Activated T-cell treated with anti-CD3 and anti-CD28 coated beads for 1 hour (primary cell): Measurements from ENCODE around the gene STARD10.
"Not testable (repeated sequence)": the region's sequence is repeated elsewhere in the genome, so short reads cannot be mapped to it uniquely, and the experiment has no call there.

Experiments
- DNase-seq: peaks from one replicate; pipeline ENCODE4 v3.0.0-alpha.2; 2020; ENCODE audit warnings: low read depth

STARD10 gene

DNA sequence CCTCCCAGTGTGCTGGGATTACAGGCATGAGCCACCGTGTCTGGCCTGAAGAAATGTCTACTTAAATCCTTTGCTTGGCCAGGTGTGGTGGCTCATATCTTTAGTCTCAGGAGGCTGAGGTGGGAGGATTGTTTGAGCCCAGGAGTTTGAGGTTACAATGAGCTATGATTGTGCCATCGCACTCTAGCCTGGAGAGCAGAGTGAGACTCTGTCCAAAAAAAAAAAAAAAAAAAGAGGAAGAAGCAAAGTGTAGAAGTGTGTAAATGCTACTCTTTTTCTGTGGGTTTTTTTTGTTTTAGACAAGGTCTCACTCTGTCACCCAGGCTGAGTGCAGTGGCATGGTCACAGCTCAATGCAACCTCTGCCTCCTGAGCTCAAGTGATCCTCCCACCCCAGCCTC lies 13.9 kb upstream of the STARD10 start:
- DNase-seq: no peak

DNA sequence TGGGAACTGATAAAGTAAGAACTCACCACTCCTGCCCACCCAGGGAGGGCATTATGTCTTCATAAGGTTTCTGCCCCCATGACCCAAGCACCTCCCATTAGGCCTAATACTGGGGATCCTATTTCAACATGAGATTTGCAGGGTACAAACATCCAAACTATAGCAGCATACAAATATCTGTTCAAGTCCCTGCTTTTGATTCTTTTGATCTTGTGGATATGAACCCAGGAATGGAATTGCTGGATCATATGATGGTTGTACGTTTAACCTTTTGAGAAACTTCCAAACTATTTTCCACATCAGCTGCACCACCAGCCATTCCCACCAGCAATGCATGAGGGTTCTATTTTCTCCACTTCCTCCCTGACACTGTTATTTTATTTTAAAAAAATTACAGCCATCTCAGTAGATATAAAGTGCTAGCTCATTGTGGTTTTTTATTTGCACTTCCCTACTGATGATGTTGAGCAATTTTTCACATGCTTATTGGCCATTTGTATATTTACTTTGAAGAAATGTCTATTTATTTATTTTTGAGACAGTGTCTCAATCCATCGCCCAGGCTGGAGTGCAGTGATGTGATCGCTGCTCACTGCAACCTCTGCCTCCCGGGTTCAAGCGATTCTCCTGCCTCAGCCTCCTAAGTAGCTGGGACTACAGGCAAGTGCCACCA lies 13.3 kb upstream of the STARD10 start:
- DNase-seq: no peak

DNA sequence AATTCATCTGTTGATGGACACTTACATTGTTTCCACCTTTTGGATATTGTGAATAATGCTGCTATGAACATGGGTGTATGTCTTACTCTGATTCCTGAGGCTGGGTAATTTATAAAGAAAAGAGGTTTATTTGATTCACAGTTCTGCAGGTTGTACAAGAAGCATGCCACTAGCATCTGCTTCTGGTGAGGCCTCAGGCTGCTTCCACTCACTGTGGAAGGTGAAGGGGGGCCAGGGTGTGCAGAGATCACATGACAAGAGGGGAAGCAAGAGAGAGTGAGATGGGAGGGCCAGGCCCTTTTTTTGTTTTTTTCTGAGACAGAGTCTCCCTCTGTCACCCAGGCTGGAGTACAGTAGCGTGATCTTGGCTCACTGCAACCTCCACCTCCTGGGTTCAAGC lies 12.5 kb upstream of the STARD10 start:
- DNase-seq: not testable (repeated sequence)

DNA sequence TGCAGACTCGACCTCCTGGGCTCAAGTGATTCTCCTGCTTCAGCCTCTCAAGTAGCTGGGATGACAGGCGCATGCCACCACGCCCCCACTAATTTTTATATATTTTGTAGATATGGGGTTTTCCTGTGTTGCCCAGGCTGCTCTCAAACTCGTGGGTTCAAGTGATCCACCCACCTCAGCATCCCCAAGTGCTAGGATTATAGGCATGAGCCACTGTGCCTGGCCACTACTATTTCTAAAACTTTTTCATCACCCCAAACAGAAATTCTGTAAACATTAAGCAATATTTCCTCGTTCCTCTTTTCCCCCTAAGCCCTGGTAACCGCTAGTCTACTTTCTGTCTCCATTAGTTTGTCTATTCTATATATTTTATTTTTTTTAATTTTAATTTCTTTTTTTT lies 11.4 kb upstream of the STARD10 start:
- DNase-seq: no peak

DNA sequence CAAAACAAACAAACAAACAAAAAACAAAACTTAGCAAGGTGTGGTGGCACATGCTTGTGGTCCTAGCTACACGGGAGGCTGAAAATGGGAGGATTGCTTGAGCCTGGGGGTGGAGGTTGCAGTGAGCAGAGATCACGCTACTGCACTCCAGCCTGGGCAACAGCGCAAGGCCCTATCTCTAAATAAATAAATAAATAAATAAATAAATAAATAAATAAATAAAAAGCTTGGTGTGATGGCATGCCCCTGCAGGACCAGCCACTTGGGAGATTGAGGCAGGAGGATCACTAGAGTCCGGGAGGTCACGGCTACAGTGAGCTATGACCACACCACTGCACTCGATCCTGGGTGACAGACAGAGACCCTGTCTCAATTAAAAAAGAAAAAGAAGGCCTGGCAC lies 9.0 kb upstream of the STARD10 start:
- DNase-seq: no peak

DNA sequence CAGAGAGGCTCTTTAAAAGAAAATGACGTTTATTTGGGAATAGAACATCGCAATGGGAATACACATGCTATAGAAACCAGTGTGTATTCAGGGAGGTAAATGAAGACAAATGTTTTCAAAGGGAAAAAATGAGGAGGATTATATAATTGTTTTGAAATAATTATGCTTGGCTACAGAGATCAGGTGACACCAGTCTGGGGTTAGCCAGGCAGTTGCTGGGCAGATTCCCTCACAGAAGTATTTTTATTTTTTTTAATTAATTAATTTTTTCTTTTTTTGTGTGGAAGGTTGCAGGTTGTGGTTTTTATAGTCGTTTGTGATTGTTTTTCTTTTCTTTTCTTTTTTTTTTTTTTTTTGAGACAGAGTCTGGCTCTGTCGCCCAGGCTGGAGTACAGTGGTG lies 5.6 kb upstream of the STARD10 start:
- no peak for DNase-seq

DNA sequence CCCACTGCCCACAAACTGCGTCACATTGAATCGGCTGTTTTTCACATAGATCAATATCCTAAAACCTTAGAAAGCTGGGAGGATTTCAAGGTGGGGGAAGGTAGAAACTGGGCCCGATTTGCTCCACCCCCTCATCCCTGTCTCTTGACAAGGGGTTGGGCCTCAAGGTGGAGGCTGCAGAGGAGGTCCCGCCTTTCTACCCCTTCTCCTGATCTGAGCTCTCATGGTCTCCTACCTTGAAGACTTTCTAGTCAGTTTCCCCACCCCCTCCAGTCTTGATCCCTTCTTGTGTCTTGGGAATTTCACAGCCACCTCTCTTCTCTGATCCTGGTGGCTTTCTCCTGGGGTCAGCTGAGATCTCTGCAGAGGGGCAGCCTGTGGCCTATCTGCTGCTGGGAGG lies 4.5 kb upstream of the STARD10 start:
- DNase-seq: no peak

DNA sequence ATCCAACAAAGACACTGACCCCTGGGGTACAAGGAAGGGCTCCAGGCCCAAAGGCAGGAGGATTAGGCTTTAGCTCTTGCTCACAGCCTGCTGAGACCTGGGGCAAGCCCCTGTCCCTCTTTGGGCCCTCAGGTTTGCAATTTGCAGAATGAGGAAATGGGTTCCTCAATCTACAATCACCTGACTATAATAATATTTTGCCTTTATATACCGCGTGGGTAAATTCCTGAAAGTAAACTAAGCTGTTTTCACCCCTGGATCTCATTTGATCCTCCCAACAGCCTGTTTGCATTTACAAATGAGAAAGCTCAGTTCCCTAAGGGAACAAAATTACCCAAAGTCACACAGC lies 797 bp downstream of the STARD10 start:
- no peak for DNase-seq

DNA sequence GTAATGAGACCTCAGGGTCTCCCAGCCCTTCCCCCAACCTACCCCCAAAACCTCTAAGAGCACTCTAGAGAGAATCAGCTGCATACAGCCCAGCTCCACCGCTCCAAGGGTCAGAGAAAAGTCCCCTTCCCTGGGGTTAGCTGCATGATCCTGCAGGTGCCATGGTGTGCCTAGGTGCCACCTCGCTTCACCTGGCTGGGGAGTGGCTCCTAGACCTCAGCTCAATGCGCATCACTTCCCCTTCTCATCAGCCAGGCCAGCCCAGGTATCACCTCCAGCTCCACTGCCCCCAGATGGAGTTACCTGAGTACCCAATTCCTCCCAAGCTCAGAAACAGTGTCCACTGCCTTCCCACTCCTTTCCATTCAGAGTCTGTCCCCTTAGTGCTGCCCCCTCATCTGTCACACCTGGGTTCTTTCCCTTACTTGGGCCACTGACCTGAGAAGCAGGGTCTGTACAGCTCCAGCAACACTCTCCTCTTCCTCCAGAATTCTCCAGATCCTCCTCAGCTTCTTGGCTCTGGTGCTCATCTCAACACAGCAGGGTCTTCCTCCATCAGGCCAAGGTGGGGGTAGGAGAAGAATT lies 1.3 kb downstream of the STARD10 start:
- DNase-seq: no peak

DNA sequence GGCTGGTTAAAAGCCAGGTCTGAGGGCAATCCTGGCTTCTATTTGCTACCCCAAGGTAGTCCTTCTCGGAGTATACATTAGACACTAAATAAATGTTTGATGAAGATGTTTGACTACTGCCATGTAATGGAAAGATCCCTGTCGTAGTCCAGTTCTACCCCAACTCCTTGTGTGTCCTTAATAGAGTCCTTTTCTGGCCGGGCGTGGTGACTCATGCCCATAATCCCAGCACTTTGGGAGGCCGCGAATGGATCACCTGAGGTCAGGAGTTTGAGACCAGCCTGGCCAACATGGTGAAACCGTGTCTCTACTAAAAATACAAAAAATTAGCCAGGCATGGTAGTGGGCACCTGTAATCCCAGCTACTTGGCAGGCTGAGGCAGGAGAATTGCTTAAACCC lies 2.6 kb downstream of the STARD10 start:
- DNase-seq: not testable (repeated sequence)

DNA sequence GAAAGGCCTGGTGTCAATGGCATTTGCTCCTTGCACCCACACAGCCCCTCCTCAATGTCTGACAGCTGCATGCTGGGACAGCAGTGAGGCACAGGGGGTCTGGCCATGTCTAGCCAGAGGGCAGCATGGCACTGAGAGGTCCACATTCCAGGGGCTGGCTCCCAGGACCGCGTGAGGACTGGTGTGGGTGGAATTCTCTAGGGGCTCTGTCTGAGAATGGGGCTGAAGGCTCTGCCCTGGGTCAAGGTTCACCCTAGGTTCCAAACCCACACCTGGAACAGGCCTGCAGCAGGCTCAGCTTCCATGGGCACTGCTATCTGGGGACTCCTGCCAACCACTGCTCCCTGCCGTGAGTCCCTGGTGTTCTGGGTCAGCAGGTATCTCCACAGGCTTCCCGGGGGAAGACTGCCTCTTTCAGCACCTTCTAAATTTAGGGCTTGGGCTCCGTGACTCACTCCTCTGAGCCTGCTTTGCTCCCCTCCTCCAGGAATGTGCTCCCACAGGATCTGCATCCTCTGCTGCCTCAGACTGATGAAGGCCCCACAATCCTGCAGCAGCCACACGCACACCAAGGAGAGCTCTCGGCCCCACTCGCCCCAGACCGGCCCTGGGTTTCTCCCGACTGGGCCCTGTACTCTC lies 4.2 kb downstream of the STARD10 start:
- DNase-seq: no peak

DNA sequence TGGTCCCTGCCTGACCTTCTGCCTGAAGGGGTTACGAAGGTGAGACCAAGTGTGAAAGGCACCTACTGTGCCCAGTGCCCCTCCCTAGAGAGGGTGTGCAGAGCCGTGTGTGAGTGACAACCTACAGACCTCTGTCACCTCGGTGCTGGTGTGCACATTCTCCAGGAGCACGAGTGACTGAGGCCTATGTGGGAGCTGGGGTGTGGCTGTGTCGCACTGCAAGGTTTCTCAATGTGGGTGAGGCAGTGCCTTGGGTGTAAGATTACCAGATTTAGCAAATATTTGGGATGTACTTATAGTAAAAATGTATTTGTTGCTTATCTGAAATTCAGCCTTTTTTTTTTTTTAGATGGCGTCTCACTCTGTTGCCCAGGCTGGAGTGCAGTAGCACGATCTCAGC lies 5.6 kb downstream of the STARD10 start:
- DNase-seq: no peak

DNA sequence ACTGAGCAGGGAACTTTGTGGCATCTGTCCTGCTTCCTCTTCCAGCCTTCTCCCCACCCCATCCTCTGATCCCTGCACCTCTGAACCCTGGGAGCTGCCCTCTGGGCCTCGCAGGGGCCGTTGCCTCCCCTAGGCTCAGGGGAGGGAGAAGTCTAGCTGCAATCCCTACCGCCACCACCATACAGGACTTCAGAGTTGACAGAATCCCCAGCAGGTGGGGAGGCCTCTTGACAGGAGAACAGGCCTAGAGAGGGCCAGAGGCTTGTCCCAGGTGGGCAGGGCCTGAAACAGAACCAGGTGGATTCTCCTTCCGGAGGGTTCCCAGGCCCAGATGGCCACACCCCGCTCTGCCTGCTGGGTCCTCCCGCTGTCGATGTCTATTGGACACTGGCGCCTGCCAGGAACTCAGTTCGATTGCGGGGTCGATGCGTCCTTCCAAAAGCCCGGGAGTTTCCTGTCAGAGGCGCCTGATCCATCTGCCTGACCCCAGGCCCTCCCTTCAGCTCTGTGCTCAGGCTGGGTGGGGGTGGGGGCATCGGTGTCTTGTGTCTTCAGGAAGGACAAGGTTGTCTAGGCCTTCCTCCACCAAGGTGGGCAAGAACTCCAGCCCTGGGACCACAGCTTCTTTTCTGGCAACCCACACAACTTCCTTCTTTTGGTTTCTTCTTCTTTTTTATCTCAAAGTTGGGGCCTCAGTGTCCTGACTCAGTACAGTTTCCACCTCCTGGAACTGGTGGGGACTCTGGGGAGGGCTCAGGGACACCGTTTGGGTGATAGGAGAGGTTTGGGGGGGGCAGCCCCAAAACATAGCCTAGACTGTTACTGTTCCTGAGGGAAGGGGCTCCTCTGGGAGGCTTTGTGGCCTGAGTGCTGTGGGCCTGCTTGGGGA lies 6.4 kb downstream of the STARD10 start:
- no peak for DNase-seq

DNA sequence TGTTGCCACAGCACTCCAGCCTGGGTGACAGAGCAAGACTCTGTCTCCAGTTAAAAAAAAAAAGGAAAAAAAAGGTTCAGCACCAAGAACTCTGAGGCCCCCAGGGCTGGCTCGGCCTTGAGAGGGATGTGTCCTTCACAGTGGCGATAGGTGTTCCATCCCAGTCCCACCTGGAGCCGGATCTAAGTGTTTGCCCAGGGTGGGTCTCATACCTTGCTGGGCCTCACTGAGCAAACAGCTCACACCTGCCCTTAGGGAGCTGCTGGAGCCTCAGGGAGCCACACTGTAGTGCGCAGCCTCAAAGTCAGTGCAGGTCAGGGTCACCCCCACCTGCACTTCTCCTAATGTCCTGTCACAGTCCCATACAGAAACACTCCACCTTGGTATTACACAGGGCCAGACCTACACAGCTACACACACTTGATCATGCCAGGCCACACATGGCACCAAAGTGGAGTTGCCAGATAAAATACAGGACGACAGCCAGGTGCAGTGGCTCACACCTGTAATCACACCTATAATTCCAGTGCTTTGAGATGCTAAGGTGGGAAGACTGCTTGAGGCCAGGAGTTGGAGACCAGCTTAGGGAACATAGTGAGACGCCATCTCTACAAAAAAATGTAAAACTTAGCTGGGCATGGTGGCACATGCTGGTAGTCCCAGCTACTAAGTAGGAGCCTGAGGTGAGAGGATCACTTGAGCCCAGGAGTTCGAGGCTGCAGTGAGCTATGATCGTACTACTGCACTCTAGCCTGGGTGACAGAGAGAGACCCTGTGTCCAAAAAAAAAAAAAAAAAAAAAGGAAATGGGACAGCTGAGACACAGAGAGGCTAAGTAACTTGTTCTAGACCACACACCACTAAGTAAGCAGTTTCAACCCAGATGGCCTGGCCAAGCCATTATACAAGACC lies 7.3 kb downstream of the STARD10 start:
- DNase-seq: no peak

DNA sequence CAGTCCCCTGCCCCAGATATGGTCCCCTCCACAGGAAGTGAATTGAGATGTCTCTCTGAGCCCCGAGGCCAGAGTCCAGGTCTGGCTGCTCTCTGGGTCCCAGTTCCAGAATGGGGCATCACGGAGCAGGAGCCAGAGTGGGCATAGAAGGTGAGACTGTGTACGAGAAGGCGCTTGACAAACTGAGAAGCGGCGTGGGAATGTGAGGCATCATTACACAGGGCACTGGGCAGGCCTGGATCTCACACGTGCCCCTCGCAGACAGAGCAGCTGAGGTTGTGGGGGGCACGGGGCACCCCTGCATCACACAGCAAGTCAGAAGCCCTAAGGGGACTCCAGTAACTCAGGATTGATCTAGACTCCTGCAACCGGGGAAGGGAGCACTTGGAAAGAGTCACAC lies 9.2 kb downstream of the STARD10 start:
- DNase-seq: no peak

DNA sequence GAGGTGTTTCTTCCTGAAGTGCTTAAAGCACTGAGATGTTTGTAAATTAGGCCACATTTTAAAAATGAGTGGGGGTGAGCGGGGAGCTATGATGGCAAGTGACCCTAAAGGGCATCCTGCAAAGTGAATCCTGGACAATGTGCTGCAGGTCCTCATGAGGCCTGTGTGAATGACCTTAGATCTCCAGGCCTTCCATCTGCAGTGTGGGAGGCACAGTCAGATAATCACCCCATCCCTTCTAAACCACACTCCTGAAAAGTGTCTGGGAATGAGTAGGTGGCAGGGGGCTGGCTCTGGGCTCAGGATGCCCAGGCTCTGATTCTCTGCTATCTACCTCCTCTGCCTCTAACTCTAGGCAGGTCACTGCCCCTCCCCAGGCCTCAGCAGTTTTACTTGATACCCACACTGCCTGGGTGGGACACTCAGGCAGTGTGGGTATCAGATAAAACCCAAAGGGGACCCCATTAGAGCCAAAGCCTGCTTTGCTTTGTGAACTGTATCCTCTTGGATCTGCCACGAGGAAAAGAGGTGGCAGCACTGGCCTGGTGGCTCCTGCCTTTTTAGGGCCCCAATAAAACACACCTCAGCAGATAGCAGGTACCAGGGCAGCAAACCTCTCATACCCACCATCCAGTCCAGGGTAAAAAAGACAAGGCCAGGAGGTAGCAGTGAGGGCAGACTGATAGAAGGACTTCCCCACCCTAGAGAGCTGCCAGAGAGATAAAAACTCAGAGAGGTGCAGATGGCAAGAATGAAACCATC lies 10.5 kb downstream of the STARD10 start:
- DNase-seq: no peak

DNA sequence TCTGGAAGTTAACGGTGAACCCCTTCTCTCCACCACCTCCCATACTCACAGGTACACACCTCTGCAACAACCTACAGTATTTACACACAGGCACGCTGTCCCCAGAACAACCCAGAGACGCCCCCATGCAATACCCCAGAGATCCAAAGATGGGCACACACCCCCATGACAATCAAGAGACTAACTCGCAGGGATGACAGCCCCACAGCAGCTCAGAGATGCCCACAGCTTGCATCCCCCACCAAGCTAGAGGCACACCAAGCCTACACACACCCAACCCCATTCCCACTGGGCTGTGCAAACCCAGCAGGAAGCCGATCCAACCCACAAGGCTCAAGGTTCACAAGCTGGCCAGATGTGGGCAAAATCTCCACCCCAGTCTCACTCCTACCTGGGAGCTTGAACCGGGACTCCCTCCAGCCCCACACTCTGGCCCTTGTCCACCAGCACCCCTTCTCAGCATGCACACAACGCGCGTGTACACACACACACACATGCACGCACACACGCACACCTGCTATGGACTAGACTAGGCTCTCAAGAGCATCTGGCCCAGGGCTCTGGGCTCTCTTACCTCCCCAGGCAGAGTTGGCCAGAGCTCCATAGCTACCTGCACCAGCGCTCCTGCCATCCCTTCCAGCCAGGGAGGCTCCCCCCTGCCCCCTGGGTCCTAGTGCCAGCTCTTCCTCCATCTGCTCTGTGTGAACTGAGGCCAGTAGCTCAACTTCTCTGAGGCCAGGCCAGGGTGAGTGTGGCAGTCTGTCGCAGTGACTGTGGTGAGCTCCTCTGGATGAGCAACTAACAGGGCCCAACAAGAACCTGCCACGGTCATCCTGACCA lies 11.5 kb downstream of the STARD10 start:
- DNase-seq: no peak

DNA sequence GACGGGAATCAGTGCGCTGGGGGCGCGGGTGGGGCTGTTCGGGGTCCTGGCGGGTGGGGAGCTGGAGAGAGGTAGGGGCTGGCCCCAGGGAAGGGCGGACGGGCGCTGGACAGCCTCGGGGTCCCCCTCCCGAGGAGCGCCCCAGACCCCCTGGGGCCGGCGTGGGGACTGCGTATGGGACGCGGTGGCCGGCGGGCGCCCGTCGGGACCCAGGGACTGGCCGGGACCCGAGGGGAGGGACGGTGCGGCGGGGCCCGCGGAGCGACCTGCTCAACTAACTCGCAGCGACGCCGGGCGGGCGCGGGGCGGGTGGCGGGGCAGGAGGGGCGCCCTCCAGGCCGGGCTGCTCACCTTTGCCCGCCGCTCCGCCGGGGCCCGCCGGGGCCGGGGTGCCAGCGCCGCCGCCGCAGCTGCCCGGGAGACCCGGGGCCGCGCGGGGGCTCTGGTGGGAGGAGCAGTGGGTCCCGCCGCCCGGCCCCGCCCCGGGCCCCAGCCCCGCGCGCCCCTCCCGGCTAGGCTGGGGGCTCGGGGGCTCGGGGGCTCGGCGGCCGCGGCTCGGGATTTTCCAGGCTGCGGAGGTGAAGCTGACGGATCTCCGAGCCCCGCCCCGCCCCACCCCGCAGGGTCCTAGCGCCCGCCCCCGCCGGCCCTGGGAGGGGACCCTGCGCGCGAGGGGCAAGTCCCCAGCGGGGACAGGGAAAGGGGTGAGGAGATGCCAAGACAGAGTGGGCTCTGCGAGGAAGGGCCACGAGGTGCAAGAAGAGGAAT lies 12.3 kb downstream of the STARD10 start:
- peak; percentile 44 for DNase-seq

DNA sequence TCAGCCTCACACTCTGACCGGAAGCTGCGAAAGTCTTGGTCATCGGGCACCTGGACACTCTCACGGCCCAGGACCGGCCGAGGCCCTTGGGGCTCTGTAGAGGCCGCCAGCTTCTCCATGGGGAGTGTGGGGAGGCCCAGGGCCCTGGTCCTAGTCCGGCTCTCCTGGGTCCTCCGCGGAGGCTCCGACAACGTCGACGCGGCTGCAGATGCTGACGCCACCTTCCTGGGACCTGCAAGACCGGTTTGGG lies 12.9 kb downstream of the STARD10 start:
- DNase-seq: no peak
